OCI-M2 (cell line): ENCODE results near the gene PAPSS2.

ENCODE experiments used
- DNase-seq: peaks from one replicate; lab custom pipeline; 2025; ENCODE audit not compliant: unreplicated experiment; lab: John Stamatoyannopoulos, UW

PAPSS2 gene

DNA sequence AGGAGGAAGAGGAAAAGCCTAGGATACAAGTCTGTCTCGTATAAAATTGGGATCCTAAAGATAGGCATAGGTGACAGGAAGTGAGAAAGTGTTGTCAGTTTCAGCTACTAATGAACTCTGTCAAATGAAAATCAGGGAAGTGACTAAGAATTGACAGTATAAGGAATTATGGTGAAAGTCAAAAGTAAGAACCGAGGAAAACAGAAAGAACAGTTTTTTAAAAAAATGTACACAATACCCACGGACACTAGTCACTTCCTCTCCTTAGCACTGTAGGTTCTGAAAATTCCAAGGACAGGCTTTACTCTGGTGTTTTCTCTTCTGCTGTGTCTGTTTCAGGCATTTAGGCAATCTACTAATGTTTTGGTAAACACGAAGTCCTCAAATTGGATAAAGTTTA is 116.1 kb downstream of the PAPSS2 start:
- DNase-seq = no peak

DNA sequence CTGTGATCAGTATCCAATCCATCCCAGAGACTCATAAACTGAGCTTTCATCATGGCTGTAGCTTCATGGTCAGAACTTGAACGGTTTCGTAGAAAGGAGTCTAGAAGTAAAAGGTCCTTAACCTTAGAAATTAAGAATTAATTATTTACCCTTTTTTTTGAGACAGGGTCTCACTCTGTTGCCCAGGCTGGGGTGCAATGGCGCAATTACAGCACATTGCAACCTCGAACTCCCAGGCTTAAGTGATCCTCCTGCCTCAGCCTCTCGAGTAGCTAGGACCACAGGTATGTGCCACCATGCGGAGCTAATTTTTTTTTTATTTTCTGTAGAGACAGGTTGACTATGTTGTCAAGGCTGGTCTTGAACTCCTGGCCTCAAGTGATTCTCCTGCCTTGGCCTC is 116.7 kb downstream of the PAPSS2 start:
- DNase-seq = no peak

GRCh38 chr10:87781545-87781944 is 121.9 kb downstream of the PAPSS2 start:
- no peak for DNase-seq

DNA sequence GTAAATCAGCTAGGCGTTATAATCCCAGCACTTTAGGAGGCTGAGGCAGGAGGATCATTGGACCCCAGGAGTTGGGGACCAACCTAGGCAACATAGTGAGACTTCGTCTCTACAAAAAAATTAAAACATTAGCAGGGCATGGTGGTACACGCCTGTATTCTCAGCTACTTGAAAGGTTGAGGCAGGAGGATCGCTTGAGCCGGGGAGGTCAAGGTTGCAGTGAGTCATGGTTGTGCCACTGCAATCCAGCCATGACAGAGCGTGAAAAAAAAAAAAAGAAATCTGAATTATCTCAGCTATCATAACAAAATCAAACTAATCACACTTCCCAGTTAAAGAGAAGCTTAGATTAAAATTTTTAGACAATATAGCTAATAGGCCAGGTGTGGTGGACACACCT is 123.0 kb downstream of the PAPSS2 start:
- no peak for DNase-seq

DNA sequence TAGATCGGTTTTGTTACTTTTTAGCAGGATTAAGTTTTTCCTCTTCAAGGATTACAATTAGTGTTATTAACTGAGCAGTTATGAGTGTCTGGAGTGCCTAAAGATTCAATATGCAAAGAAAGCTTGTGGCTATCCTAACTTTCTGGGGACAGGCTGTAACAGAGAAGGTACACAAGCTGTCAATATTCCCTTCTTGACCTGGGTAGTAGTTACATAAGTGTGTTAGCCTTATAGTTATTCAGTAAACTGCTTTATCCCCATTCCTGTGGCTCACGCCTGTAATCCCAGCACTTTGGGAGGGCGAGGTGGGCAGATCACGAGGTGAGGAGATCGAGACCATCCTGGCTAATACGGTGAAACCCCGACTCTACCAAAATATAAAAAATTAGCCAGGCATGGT is 126.7 kb downstream of the PAPSS2 start:
- DNase-seq = no peak

DNA sequence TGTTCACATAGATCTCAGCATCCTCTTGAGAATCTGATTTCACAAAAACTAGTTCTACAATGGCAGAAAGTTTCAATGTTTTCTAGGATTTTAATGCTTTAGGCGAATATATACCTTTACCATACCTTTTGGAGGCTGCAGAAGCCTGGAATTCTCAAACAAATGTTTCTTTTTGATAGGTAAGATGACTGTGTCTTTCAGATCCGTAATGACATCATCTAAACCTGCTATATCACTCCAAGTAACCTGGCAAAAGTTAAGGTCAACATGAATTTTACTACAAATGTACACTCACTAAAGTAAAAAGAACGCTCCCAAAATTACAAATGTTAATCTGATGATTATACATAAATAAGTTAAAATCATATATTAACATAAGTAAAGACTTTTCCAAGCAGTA is 130.5 kb downstream of the PAPSS2 start:
- no peak for DNase-seq

- no peak for DNase-seq
Observed at GRCh38 chr10:87794285-87794684, 134.6 kb downstream of the PAPSS2 start.
